ENCODE measurements around the gene CDH23. TPM values are rescaled to one million over a fixed set of nuclear protein-coding genes. Genes with fewer than 3 reads are reported as not detected.

The CDH23 gene
- total and polyA plus RNA-seq, 9 of the 15 experiments (the other 6 are each of a cell fraction or from before 2014, with no cell fraction given): 0.18 to 1.2 (median 0.47) TPM

GRCh38 chr10:71805776-71806703 lies 409.3 kb downstream of the CDH23 start:
- FAIRE-seq (peak; percentile 79), DNase-seq (ENCODE audit: extremely low read depth in 1 of 4, low spot score in 3 of 4) (peak; percentile 89 to 99 (median 98)), ATAC-seq (peak; percentile 98)
- 7% methylated on average over 41 of the region's 41 CpGs for WGBS (ENCODE audit: insufficient coverage, low coverage, missing lambda C conversion rate)
- no peaks in the 10 kb centered on the region for H4K20me1 ChIP-seq (replicated peaks; ENCODE audit: control insufficient read depth, insufficient read depth, low read length)
- peak overlapping the region; percentile 97 for H2AFZ ChIP-seq (ENCODE audit: low read depth, low read length)
- peak overlapping the region; percentile 98 for H3K4me2 ChIP-seq (ENCODE audit: insufficient read depth, low read length)
- ChIA-PET CTCF (ENCODE audit: low intra/inter-chr PET ratio) (interaction anchor here (0.5 to 0.7 kb wide), 2 partner anchors 33 to 110 kb away, joined by 3 read pairs; partner anchors contain the start of gene VSIR), POLR2A (interaction anchor here (0.5 to 1.8 kb wide), 18 partner anchors 9 to 1032 kb away, joined by 3 to 6 read pairs (median 3); partner anchors contain the start of gene PSAP)
- in situ Hi-C loops (cut with MboI): no loop called here
- peaks cover 3% of the 10 kb centered on the region for H3K9me1 ChIP-seq (ENCODE audit: control insufficient read depth, insufficient read depth, low read length)
- intact Hi-C loops (cut with micrococcal nuclease): no loop called here
- no peaks in the 10 kb centered on the region for H3K79me2 ChIP-seq (ENCODE audit: control insufficient read depth, insufficient read depth, low read length)
- no peaks in the 10 kb centered on the region for H3K36me3 ChIP-seq (ENCODE audit: control insufficient read depth, insufficient read depth, low read length)
- no peaks in the 10 kb centered on the region; the same call in 1 of the 2 replicates for H3K9me3 ChIP-seq (replicated peaks; ENCODE audit: control insufficient read depth, insufficient read depth, low read depth, low read length)
- peak overlapping the region; percentile 40 to 86; a peak in 3 of 4 replicates for H3K9ac ChIP-seq (ENCODE audit: insufficient read depth in 1 of 2, low read depth in 2 of 2, low read length in 2 of 2)
- no peaks in the 10 kb centered on the region for H3K27me3 ChIP-seq (ENCODE audit: control insufficient read depth in 2 of 2, insufficient read depth in 2 of 2, low read length in 2 of 2)
- BruUV-seq (replicated peaks): no TSS peak
- peaks cover 17 to 37% of the 10 kb centered on the region in 2 experiments for H3K4me1 ChIP-seq (replicated peaks in 1 of 2; ENCODE audit: control insufficient read depth in 2 of 2, insufficient read depth in 2 of 2, low read length in 2 of 2)
- peak overlapping the region; percentile 46; the same call in 1 of the 3 replicates for H3K27ac ChIP-seq (ENCODE audit: extremely low read depth, low read depth, low read length)
- peak overlapping the region; percentile 30 for H3K4me3 ChIP-seq
- TF ChIP-seq PRDM10 (IDR thresholded peaks at IDR 0.05; ENCODE audit: partially characterized antibody): peak; percentile 95
- no peak for TF ChIP-seq POLR3A (IDR thresholded peaks at IDR 0.05; ENCODE audit: borderline replicate concordance, extremely low read depth, insufficient read depth, insufficient read length)
- no peak for TF ChIP-seq ATF6 (CRISPR knock-in tag; IDR thresholded peaks at IDR 0.05)
- no peak for TF ChIP-seq SMC3 (conservative IDR thresholded peaks at IDR 0.05; ENCODE audit: insufficient read depth, low read depth, low read length)
- peak; percentile 48 for TF ChIP-seq ZFP36 (IDR thresholded peaks at IDR 0.05; ENCODE audit: low read depth, low read length, partially characterized antibody)
- no peak for TF ChIP-seq CBX2 (IDR thresholded peaks at IDR 0.05; ENCODE audit: insufficient read depth, low read length, poor library complexity, severe bottlenecking)
- peak in 1 of 2 experiments; percentile 13 for TF ChIP-seq E2F6 (IDR thresholded peaks at IDR 0.05; ENCODE audit: borderline replicate concordance in 1 of 2, extremely low read depth in 1 of 2, insufficient read depth in 1 of 2, insufficient read length in 1 of 2, low read depth in 1 of 2, low read length in 1 of 2, poor library complexity in 1 of 2, severe bottlenecking in 1 of 2)
- TF ChIP-seq SPI1 (IDR thresholded peaks at IDR 0.05; ENCODE audit: borderline replicate concordance, low read depth, low read length): peak; percentile 27; the same call in 1 of the 2 replicates
- no peak for TF ChIP-seq GTF2F1 (IDR thresholded peaks at IDR 0.05; ENCODE audit: low read depth, low read length)
- TF ChIP-seq MAFG (tag; conservative IDR thresholded peaks at IDR 0.05): peak; percentile 75
